Measurements from ENCODE around the gene OR4A16.

The OR4A16 gene

GRCh38 chr11:55342901-55343300, at the start of gene OR4A16:
Gene OR4A16, plus strand, starts transcription at chr11:55343201. Its CDS starts 0 bp downstream, at chr11:55343201.
- DNase-seq: no peak

- no peak for DNase-seq
Observed at GRCh38 chr11:55324500-55324899, 18.5 kb upstream of the OR4A16 start.

DNA sequence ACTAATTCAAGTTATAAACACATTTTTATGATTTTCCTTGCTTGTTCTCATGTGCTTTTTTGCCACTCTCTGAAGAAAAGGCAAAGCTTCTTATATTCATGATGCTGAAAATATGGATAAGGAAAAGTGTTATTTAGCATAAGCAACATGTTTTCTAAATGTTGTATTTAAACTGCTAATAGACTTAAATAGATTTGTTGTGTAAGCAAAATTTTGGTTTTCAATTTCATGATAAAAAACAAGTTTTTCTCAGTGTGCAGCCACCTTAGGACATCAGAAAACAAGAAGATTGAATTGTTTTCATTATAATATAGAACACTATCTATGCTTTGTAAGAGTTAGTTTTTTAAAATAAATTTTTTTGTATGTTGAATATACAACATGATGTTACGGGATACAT, 2.3 kb downstream of the OR4A16 start:
- DNase-seq: no peak

- no peak for DNase-seq
Observed at GRCh38 chr11:55349032-55349431, 6.0 kb downstream of the OR4A16 start.

- DNase-seq: no peak
Observed at GRCh38 chr11:55357560-55358184, 14.7 kb downstream of the OR4A16 start.

GRCh38 chr11:55367674-55368073, 24.7 kb downstream of the OR4A16 start, which contains the start of gene OR4A15:
Gene OR4A15, plus strand, starts transcription at chr11:55367974. Its CDS starts 0 bp downstream, at chr11:55367974.
- DNase-seq: no peak

Data from CD4-positive, alpha-beta T cell treated with Interleukin-17A for 4 hours (primary cell).